ENCODE measurements around the gene TLCD1.

DNA sequence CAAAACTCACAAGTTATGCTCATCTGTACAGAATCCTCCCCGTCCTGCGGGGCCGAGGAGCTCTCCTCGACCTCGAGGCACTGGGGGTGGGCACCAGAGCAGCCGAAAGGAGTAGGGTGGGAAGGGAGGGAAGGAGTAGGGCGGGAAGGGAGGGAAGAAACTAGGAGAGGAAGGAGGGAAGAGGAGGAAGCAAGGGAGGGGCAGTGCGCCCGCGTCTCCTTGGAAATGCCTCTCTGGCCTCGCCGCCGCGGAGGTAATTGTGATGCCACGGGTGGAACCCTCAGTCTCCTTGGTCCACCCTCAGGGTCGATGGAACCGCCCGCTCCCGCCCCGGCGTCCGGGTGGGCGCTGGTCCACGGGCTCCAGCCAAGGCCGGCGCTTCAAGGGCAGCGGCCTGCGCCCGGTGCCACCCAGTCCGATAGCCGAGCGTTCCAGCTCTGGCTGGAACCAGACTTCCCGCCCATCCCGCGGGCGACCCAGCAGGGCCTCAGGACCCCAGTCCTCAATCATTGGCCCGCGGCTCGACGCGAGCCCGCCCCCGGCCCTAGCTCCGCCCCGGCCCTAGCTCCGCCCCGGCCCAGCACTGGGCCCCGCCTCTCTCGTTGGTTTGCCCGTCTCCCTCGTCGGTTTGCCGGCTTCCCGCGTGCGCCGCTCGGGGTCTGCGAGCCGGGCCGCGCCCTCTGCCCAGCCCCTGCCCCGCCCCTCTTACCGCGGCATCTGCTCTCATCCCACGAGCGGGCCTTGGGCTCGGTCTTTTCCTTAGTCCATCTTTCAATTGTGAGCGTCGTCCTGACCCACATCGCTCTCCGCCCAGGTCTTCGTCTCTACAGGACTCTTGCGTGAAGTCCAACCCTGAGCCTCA, 14.9 kb downstream of the TLCD1 start:
- no peak for TF ChIP-seq EZH2 (IDR thresholded peaks at IDR 0.05; ENCODE audit: low read length, unreplicated experiment)
- TF ChIP-seq, protein P1, sequence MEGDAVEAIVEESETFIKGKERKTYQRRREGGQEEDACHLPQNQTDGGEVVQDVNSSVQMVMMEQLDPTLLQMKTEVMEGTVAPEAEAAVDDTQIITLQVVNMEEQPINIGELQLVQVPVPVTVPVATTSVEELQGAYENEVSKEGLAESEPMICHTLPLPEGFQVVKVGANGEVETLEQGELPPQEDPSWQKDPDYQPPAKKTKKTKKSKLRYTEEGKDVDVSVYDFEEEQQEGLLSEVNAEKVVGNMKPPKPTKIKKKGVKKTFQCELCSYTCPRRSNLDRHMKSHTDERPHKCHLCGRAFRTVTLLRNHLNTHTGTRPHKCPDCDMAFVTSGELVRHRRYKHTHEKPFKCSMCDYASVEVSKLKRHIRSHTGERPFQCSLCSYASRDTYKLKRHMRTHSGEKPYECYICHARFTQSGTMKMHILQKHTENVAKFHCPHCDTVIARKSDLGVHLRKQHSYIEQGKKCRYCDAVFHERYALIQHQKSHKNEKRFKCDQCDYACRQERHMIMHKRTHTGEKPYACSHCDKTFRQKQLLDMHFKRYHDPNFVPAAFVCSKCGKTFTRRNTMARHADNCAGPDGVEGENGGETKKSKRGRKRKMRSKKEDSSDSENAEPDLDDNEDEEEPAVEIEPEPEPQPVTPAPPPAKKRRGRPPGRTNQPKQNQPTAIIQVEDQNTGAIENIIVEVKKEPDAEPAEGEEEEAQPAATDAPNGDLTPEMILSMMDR (conservative IDR thresholded peaks at IDR 0.05; ENCODE audit: low read depth, low read length): no peak
- TF ChIP-seq EZH2phosphoT487 (IDR thresholded peaks at IDR 0.05; ENCODE audit: borderline replicate concordance, low read length): no peak

All from PC-3 (cell line).